ENCODE results near the gene RHBDL1.

DNA sequence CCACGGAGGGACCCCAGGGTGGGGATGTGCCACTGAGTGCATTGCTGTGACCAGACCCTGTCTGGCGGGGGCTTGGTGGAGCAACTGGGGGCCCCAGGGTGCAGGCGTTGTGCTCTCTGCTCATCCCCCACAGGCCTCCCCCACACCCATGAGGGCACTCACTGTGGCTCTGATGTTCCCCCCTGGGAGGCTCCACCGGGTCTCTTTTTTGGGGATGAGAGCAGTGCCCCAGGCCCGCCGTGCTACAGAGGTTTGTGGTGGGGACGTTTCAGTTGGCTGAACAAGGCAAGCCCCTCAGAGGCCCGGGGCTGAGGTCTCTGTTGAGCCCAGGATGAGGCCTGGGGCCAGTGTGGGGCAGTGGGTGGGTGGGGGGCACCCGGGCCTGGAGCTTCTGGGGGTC, 48.2 kb downstream of the RHBDL1 start:
- TF ChIP-seq, protein P1, sequence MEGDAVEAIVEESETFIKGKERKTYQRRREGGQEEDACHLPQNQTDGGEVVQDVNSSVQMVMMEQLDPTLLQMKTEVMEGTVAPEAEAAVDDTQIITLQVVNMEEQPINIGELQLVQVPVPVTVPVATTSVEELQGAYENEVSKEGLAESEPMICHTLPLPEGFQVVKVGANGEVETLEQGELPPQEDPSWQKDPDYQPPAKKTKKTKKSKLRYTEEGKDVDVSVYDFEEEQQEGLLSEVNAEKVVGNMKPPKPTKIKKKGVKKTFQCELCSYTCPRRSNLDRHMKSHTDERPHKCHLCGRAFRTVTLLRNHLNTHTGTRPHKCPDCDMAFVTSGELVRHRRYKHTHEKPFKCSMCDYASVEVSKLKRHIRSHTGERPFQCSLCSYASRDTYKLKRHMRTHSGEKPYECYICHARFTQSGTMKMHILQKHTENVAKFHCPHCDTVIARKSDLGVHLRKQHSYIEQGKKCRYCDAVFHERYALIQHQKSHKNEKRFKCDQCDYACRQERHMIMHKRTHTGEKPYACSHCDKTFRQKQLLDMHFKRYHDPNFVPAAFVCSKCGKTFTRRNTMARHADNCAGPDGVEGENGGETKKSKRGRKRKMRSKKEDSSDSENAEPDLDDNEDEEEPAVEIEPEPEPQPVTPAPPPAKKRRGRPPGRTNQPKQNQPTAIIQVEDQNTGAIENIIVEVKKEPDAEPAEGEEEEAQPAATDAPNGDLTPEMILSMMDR (conservative IDR thresholded peaks at IDR 0.05; ENCODE audit: low read depth, low read length), result no peak
- TF ChIP-seq EZH2phosphoT487 (IDR thresholded peaks at IDR 0.05; ENCODE audit: borderline replicate concordance, low read length) (no peak), EZH2 (IDR thresholded peaks at IDR 0.05; ENCODE audit: low read length, unreplicated experiment) (no peak)

All from PC-3 (cell line).